Transverse colon (tissue), 4 donors: Measurements from ENCODE around the gene ANO5. TPM values are rescaled to one million over a fixed set of nuclear protein-coding genes. Genes with fewer than 3 reads are reported as not detected.

Experiments used
- DNase-seq: peaks from one replicate; pipeline ENCODE4 v3.0.0-alpha.2; 2019
- H3K27ac ChIP-seq, 4 donors: fragments of 200-600 bp; sonication (generic); 2 replicates each; pipeline ENCODE4 v1.5.1; 2016 to 2018; ENCODE audit warnings: inconsistent platforms in 4 of 4
- H3K27me3 ChIP-seq: fragments of 200-600 bp; sonication (generic); 2 replicates; pipeline ENCODE4 v1.5.1; 2017; ENCODE audit warnings: inconsistent platforms
- H3K36me3 ChIP-seq, 4 donors: fragments of 200-600 bp; sonication (generic); 2 replicates each; pipeline ENCODE4 v1.5.1; 2017 to 2019; ENCODE audit warnings: inconsistent platforms in 4 of 4
- H3K4me1 ChIP-seq, 4 donors: fragments of 200-600 bp; sonication (generic); 2 replicates each; pipeline ENCODE4 v1.5.1; 2017 to 2020; ENCODE audit warnings: inconsistent platforms in 4 of 4
- H3K4me3 ChIP-seq, 4 donors: fragments of 200-600 bp; sonication (generic); 1 replicate in 1 of 4; 2 replicates in 3 of 4; pipeline versions ENCODE4 v1.5.1 to v1.6.1; 2017 to 2019; ENCODE audit warnings: inconsistent platforms in 4 of 4
- H3K9me3 ChIP-seq, 2 donors: fragments of 200-600 bp; sonication (generic); 2 replicates each; pipeline ENCODE4 v1.5.1; 2017 to 2019; ENCODE audit warnings: inconsistent platforms in 2 of 2
- CTCF ChIP-seq, 5 experiments: fragments of 200-600 bp in 3 of 5; fragments of 450-650 bp in 2 of 5; sonication (generic) in 3 of 5; IDR thresholded peaks; 1 replicate in 2 of 5; 2 replicates in 3 of 5; pipeline ENCODE4 v1.5.1; 2016 to 2017; ENCODE audit warnings: antibody characterized with exemption in 5 of 5, inconsistent platforms in 3 of 5, mild to moderate bottlenecking in 2 of 5, moderate library complexity in 1 of 5
- EP300 ChIP-seq: sonication (generic); formaldehyde crosslinking; IDR thresholded peaks from one replicate; pipeline ENCODE4 v1.6.1; 2017; ENCODE audit warnings: antibody characterized with exemption, low read depth
- POLR2A ChIP-seq: fragments of 450-650 bp; IDR thresholded peaks from one replicate; pipeline ENCODE4 v1.6.1; 2016; ENCODE audit warnings: antibody characterized with exemption, mild to moderate bottlenecking, moderate library complexity
- POLR2AphosphoS5 ChIP-seq, 3 donors: sonication (generic); formaldehyde crosslinking; IDR thresholded peaks; one replicate each; pipeline ENCODE4 v1.6.1; 2016; ENCODE audit warnings: antibody characterized with exemption in 3 of 3
- WGBS, 2 donors: methylation state at CpG; one replicate each; pipeline ENCODE4 v1.1.5; 2018; ENCODE audit warnings: low coverage in 1 of 2; 5-methylcytosine and 5-hydroxymethylcytosine counted together
- in situ Hi-C, 4 donors: fragments of 200-750 bp; cut with MboI; loops; one replicate each; pipeline versions ENCODE4 v1.15.0 to v1.15.1; 2017; ENCODE audit warnings: low sequenced_read_pairs in 3 of 4, low pct_ligation_motif_present in 1 of 4, low pct_unique_long_range_greater_than_20kb in 1 of 4
- intact Hi-C: fragments of 100-400 bp; cut with DNase I; formaldehyde crosslinking; loops from one replicate; pipeline ENCODE4 v1.15.1; 2023; ENCODE audit warnings: low total_unique reads
- total RNA-seq, 4 donors: library from RNA; depleted of rRNA; stranded (reverse); fragments of >200 nt; gene quantifications; one replicate each; pipeline ENCODE4 v1.1.0, GENCODE V29; 2016

The ANO5 gene
- total RNA-seq, 4 donors from 2014 or later: 2.0 to 15.2 (median 7.5) TPM

DNA sequence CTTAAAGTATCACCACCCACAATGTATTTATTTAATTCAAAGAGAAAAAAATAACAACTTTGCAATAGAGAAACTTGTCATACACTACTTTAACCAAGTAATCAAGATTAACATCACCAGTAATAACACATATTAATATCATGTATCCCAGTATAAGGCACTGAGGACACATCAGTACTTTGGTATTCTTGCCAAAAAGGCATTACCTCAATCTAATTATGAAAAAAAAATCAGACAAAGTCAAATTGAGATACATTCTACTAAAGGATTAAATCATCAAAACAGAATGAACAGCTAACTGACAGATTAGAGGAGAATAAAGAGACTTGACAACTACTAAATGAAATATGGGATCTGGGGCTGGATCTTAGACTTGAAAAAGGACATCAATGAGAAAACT is 109.5 kb downstream of the ANO5 start:
- no peak overlapping the region for H3K27ac ChIP-seq
- no peaks in the 10 kb centered on the region for H3K36me3 ChIP-seq
- no peak for DNase-seq
- H3K4me3 ChIP-seq: no peak overlapping the region
- no peaks in the 10 kb centered on the region for H3K4me1 ChIP-seq
- in situ Hi-C loops: loop anchor here in 2 of 4 donors (10.0 to 25.0 kb wide), 2 partner anchors 138 to 1665 kb away; no protein-coding TSS in a partner anchor
- no peaks in the 10 kb centered on the region for H3K9me3 ChIP-seq
- H3K27me3 ChIP-seq: no peaks in the 10 kb centered on the region
- TF ChIP-seq POLR2AphosphoS5 (IDR thresholded peaks at IDR 0.05): no peak
- no peak for TF ChIP-seq EP300
- TF ChIP-seq CTCF (IDR thresholded peaks at IDR 0.05): no peak
- TF ChIP-seq POLR2A: no peak
- intact Hi-C loops: no loop called here

- in situ Hi-C loops (loop anchor here in 2 of 4 donors (10.0 to 25.0 kb wide), 2 partner anchors 140 to 1667 kb away; no protein-coding TSS in a partner anchor), intact Hi-C loops (no loop called here)
- H3K4me1 ChIP-seq: no peaks in the 10 kb centered on the region
- H3K27me3 ChIP-seq: no peaks in the 10 kb centered on the region
- H3K36me3 ChIP-seq: no peaks in the 10 kb centered on the region
- no peak overlapping the region for H3K27ac ChIP-seq
- no peak overlapping the region for H3K4me3 ChIP-seq
- no peak for DNase-seq
- peaks cover 0 to 8% of the 10 kb centered on the region in 2 donors for H3K9me3 ChIP-seq
- 38 to 39% methylated on average over 5 of the region's 5 CpGs for WGBS, 2 donors
- TF ChIP-seq POLR2A (no peak), CTCF (IDR thresholded peaks at IDR 0.05) (peak; percentile 60 to 70 (median 65))
Measured at GRCh38 chr11:22304337-22304961, 111.6 kb downstream of the ANO5 start.

DNA sequence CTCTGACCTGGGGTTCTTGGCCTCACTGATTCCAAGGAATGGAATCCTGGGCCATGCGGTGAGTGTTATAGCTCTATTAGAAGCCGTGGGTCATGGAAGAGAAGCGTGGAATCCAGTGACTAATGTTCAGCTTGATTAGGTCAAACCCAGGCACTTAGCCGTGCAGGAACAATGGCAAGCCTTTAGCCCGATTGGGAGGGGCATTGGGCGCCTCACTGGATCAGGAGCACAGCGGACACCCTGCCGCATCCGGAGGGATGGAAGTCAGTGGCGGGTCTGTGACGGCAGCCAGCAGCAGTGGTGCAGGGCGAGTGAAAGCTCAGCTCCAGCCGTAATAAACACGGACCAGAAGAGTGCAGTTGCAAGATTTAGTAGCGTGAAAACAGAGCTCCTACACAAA is 124.8 kb downstream of the ANO5 start:
- 86% methylated on average over 15 of the region's 15 CpGs; no CpG with 5 or more reads in 1 of the 2 donors for WGBS, 2 donors
- Histone ChIP-seq H3K27me3 (no peaks in the 10 kb centered on the region), H3K9me3 (no peaks in the 10 kb centered on the region), H3K27ac (no peak overlapping the region), H3K36me3 (no peaks in the 10 kb centered on the region), H3K4me3 (no peak overlapping the region), H3K4me1 (no peaks in the 10 kb centered on the region)
- TF ChIP-seq CTCF (IDR thresholded peaks at IDR 0.05) (no peak), POLR2AphosphoS5 (IDR thresholded peaks at IDR 0.05) (no peak)
- intact Hi-C loops: no loop called here
- in situ Hi-C loops: loop anchor here in 1 of 4 donors (25.0 kb wide), 1 partner anchor 1680 kb away; no protein-coding TSS in a partner anchor
- no peak for DNase-seq

- no peak overlapping the region for H3K4me3 ChIP-seq
- H3K4me1 ChIP-seq: no peaks in the 10 kb centered on the region
- H3K27ac ChIP-seq: no peak overlapping the region
- H3K36me3 ChIP-seq: no peaks in the 10 kb centered on the region
- 52 to 65% methylated on average over 4 of the region's 4 CpGs for WGBS, 2 donors
- DNase-seq: no peak
- H3K27me3 ChIP-seq: peaks cover 5% of the 10 kb centered on the region
- no peaks in the 10 kb centered on the region for H3K9me3 ChIP-seq
- TF ChIP-seq POLR2AphosphoS5 (IDR thresholded peaks at IDR 0.05) (no peak), POLR2A (no peak), CTCF (IDR thresholded peaks at IDR 0.05) (no peak), EP300 (no peak)
- in situ Hi-C loops (loop anchor here in 3 of 4 donors (10.0 to 25.0 kb wide), 2 partner anchors 456 to 463 kb away; no protein-coding TSS in a partner anchor), intact Hi-C loops (no loop called here)
Measured at GRCh38 chr11:22331771-22332170, 138.9 kb downstream of the ANO5 start.

Other genes starting within 250 kb of the ANO5 start
- gene SLC17A6, start 145.3 kb downstream of the ANO5 start, total RNA-seq: not detected